Esophagus mucosa (tissue), 1 donor: ENCODE data around the gene MOB3B. TPM values are rescaled to one million over a fixed set of nuclear protein-coding genes. Genes with fewer than 3 reads are reported as not detected.

Experiments used
- ATAC-seq: fragments of 200-7000 bp; cut with Tn5 transposase; one replicate; pipeline ENCODE4 v1.9.1; 2020
- total RNA-seq: library from RNA; stranded (reverse); gene quantifications from one replicate; pipeline ENCODE4 v1.2.4, GENCODE V29; 2023
- donor health status: DM: yes; HTN: yes; CAD: no.

Gene MOB3B
- total RNA-seq, 1 donor from 2014 or later = 3.7 TPM

- no peak for ATAC-seq
Observed at GRCh38 chr9:27356446-27356845, 173.2 kb downstream of the MOB3B start.

GRCh38 chr9:27355166-27355565 lies 174.4 kb downstream of the MOB3B start:
- ATAC-seq = no peak

GRCh38 chr9:27353474-27354229 lies 176.0 kb downstream of the MOB3B start:
- peak; percentile 13 for ATAC-seq

- no peak for ATAC-seq
Observed at GRCh38 chr9:27353166-27353473, 176.5 kb downstream of the MOB3B start.

- no peak for ATAC-seq
Observed at GRCh38 chr9:27352457-27353165, 177.0 kb downstream of the MOB3B start.

GRCh38 chr9:27351438-27351837 lies 178.2 kb downstream of the MOB3B start:
- ATAC-seq = no peak

GRCh38 chr9:27350382-27350976 lies 179.1 kb downstream of the MOB3B start:
- ATAC-seq = no peak

GRCh38 chr9:27349698-27350080 lies 179.9 kb downstream of the MOB3B start:
- ATAC-seq = no peak

GRCh38 chr9:27348785-27349697 lies 180.6 kb downstream of the MOB3B start:
- ATAC-seq = no peak

GRCh38 chr9:27347889-27348288 lies 181.7 kb downstream of the MOB3B start:
- ATAC-seq = no peak

GRCh38 chr9:27344776-27345175 lies 184.8 kb downstream of the MOB3B start:
- ATAC-seq = no peak

- ATAC-seq = no peak
Observed at GRCh38 chr9:27341545-27342294, 187.9 kb downstream of the MOB3B start.

GRCh38 chr9:27340961-27341511 lies 188.6 kb downstream of the MOB3B start:
- ATAC-seq = no peak

- ATAC-seq = no peak
Observed at GRCh38 chr9:27340285-27340674, 189.3 kb downstream of the MOB3B start.

- peak; percentile 23 for ATAC-seq
Observed at GRCh38 chr9:27339661-27340284, 189.8 kb downstream of the MOB3B start.

- no peak for ATAC-seq
Observed at GRCh38 chr9:27338527-27338903, 191.1 kb downstream of the MOB3B start.

GRCh38 chr9:27337833-27338526 lies 191.6 kb downstream of the MOB3B start:
- no peak for ATAC-seq

- no peak for ATAC-seq
Observed at GRCh38 chr9:27337236-27337635, 192.4 kb downstream of the MOB3B start.

GRCh38 chr9:27336829-27337228 lies 192.8 kb downstream of the MOB3B start:
- ATAC-seq = no peak

GRCh38 chr9:27336126-27336525 lies 193.5 kb downstream of the MOB3B start:
- no peak for ATAC-seq

- ATAC-seq = no peak
Observed at GRCh38 chr9:27335075-27335474, 194.5 kb downstream of the MOB3B start.
